Panc1 (cell line): Measurements from ENCODE around the gene TVP23A. TPM values are rescaled to one million over a fixed set of nuclear protein-coding genes. Genes with fewer than 3 reads are reported as not detected.

Source experiments
- ATAC-seq: fragments of 200-7000 bp; cut with Tn5 transposase; 2 replicates; pipeline ENCODE4 v1.9.1; 2020; ENCODE audit warnings: mild to moderate bottlenecking, moderate library complexity
- BruUV-seq: library from RNA; stranded (reverse); fragments of 400-500 nt; replicated peaks from 2 replicates; lab custom pipeline; 2021; lab: Mats Ljungman, UMichigan
- CTCF ChIA-PET: fragments of 300-600 bp; sonication (Branson Sonifier 250); formaldehyde crosslinking; loops from one replicate; lab custom pipeline; 2022; ENCODE audit warnings: antibody characterized with exemption; lab: Charles Lee
- POLR2A ChIA-PET: fragments of 300-600 bp; sonication (Branson Sonifier 250); formaldehyde crosslinking; loops from one replicate; lab custom pipeline; 2022; ENCODE audit warnings: antibody characterized with exemption; lab: Charles Lee
- DNase-seq: peaks from one replicate; pipeline ENCODE4 v3.0.0-alpha.2; 2010; ENCODE audit warnings: low read depth, low spot score
- H3K27ac ChIP-seq: 2 replicates; pipeline ENCODE4 v1.5.1; 2011; ENCODE audit warnings: mild to moderate bottlenecking, low read length, inconsistent platforms
- H3K27me3 ChIP-seq: fragments of 200-500 bp; sonication (Bioruptor generic); 2 replicates; pipeline ENCODE4 v1.6.0; 2014; ENCODE audit warnings: low read length, inconsistent platforms; ENCODE audit not compliant: control insufficient read depth, insufficient read depth
- H3K36me3 ChIP-seq: fragments of 200-500 bp; sonication (Bioruptor generic); 2 replicates; pipeline ENCODE4 v1.5.1; 2014; ENCODE audit warnings: inconsistent platforms, mild to moderate bottlenecking, low read length, moderate library complexity; ENCODE audit not compliant: control insufficient read depth, insufficient read depth
- H3K4me1 ChIP-seq: 2 replicates; pipeline ENCODE4 v1.5.1; 2011; ENCODE audit warnings: inconsistent platforms, mild to moderate bottlenecking, low read length, moderate library complexity; ENCODE audit not compliant: control insufficient read depth, insufficient read depth
- H3K4me3 ChIP-seq, 2 experiments: 2 replicates each; pipeline ENCODE4 v1.5.1; 2011 to 2012; ENCODE audit warnings: low read depth in 2 of 2, low read length in 2 of 2, mild to moderate bottlenecking in 2 of 2, inconsistent platforms in 1 of 2, moderate library complexity in 1 of 2
- H3K9me3 ChIP-seq: fragments of 200-500 bp; sonication (Bioruptor generic); 2 replicates; pipeline ENCODE4 v1.5.1; 2014; ENCODE audit warnings: low read depth, mild to moderate bottlenecking, inconsistent platforms, low read length, moderate library complexity; ENCODE audit not compliant: control insufficient read depth, insufficient read depth
- POLR2AphosphoS5 ChIP-seq: IDR thresholded peaks from 2 replicates; pipeline ENCODE4 v1.6.1; 2012; ENCODE audit warnings: mild to moderate bottlenecking, low read depth, low read length, moderate library complexity
- SIN3A ChIP-seq: IDR thresholded peaks from 2 replicates; pipeline ENCODE4 v1.6.1; 2012; ENCODE audit warnings: low read depth, mild to moderate bottlenecking, low read length, moderate library complexity, borderline replicate concordance; ENCODE audit not compliant: insufficient read depth
- TCF7L2 ChIP-seq: IDR thresholded peaks from 2 replicates; pipeline ENCODE4 v1.6.1; 2011; ENCODE audit warnings: mild to moderate bottlenecking, low read depth, low read length, inconsistent platforms
- in situ Hi-C: cut with HindIII; loops from 2 replicates; pipeline ENCODE4 v1.10.0; 2016; ENCODE audit warnings: low sequenced_read_pairs, low pct_unique_long_range_greater_than_20kb
- intact Hi-C: fragments of 100-400 bp; cut with micrococcal nuclease; formaldehyde crosslinking; loops from one replicate; pipeline ENCODE4 v1.10.0; 2022; ENCODE audit not compliant: unreplicated experiment
- total RNA-seq: library from RNA; stranded (reverse); gene quantifications from one replicate; pipeline ENCODE4 v1.2.1, GENCODE V29; 2021; ENCODE audit not compliant: unreplicated experiment
- TF ChIP-seq, protein P1 (sequence below): fragments of 450-650 bp; IDR thresholded peaks from 2 replicates; pipeline ENCODE4 v1.5.1; 2017; ENCODE audit warnings: mild to moderate bottlenecking
- TF ChIP-seq, protein P2 (sequence below), 2 experiments: IDR thresholded peaks; 2 replicates each; pipeline ENCODE4 v1.6.1; 2011 to 2012; ENCODE audit warnings: low read depth in 2 of 2, control low read depth in 1 of 2, low read length in 1 of 2, mild to moderate bottlenecking in 1 of 2, moderate library complexity in 1 of 2; ENCODE audit not compliant: insufficient read depth in 1 of 2

The TVP23A gene
- total RNA-seq, 1 experiment from 2014 or later, result not detected

DNA sequence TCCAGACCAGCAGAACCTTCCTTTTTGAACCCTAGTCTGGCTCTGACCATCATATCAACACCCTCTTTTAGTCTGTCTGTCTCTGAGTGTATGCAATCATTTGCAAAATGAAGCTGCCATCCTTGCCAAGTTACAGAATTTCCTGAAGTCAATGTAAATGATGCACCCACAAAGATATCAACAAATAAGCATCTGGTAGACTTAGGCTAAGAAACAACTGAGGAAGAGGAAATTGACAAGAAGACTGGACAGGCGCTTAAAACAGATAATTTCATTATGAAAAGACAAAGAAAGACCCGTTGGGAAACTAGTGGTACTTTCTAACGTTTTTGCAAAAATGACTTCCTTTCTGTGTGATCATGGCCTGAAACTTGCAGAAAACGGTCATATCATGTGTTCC lies 33.7 kb upstream of the TVP23A start:
- Histone ChIP-seq H3K27me3 (peaks cover 3% of the 10 kb centered on the region; the same call in 1 of the 2 replicates), H3K9me3 (no peaks in the 10 kb centered on the region), H3K36me3 (no peaks in the 10 kb centered on the region), H3K27ac (no peak overlapping the region), H3K4me3 (no peak overlapping the region), H3K4me1 (no peaks in the 10 kb centered on the region)
- in situ Hi-C loops (no loop called here), intact Hi-C loops (no loop called here)
- DNase-seq, result no peak
- BruUV-seq, result no TSS peak
- ChIA-PET CTCF (no interaction called here), POLR2A (no interaction called here)
- no peak for ATAC-seq
- TF ChIP-seq SIN3A, result no peak
- TF ChIP-seq, protein P1, sequence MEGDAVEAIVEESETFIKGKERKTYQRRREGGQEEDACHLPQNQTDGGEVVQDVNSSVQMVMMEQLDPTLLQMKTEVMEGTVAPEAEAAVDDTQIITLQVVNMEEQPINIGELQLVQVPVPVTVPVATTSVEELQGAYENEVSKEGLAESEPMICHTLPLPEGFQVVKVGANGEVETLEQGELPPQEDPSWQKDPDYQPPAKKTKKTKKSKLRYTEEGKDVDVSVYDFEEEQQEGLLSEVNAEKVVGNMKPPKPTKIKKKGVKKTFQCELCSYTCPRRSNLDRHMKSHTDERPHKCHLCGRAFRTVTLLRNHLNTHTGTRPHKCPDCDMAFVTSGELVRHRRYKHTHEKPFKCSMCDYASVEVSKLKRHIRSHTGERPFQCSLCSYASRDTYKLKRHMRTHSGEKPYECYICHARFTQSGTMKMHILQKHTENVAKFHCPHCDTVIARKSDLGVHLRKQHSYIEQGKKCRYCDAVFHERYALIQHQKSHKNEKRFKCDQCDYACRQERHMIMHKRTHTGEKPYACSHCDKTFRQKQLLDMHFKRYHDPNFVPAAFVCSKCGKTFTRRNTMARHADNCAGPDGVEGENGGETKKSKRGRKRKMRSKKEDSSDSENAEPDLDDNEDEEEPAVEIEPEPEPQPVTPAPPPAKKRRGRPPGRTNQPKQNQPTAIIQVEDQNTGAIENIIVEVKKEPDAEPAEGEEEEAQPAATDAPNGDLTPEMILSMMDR, result no peak
- TF ChIP-seq TCF7L2, result no peak
- TF ChIP-seq, protein P2, sequence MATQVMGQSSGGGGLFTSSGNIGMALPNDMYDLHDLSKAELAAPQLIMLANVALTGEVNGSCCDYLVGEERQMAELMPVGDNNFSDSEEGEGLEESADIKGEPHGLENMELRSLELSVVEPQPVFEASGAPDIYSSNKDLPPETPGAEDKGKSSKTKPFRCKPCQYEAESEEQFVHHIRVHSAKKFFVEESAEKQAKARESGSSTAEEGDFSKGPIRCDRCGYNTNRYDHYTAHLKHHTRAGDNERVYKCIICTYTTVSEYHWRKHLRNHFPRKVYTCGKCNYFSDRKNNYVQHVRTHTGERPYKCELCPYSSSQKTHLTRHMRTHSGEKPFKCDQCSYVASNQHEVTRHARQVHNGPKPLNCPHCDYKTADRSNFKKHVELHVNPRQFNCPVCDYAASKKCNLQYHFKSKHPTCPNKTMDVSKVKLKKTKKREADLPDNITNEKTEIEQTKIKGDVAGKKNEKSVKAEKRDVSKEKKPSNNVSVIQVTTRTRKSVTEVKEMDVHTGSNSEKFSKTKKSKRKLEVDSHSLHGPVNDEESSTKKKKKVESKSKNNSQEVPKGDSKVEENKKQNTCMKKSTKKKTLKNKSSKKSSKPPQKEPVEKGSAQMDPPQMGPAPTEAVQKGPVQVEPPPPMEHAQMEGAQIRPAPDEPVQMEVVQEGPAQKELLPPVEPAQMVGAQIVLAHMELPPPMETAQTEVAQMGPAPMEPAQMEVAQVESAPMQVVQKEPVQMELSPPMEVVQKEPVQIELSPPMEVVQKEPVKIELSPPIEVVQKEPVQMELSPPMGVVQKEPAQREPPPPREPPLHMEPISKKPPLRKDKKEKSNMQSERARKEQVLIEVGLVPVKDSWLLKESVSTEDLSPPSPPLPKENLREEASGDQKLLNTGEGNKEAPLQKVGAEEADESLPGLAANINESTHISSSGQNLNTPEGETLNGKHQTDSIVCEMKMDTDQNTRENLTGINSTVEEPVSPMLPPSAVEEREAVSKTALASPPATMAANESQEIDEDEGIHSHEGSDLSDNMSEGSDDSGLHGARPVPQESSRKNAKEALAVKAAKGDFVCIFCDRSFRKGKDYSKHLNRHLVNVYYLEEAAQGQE (IDR thresholded peaks at IDR 0.05; ENCODE audit: insufficient read depth in 1 of 2, low read depth in 2 of 2, low read length in 1 of 2), result no peak
- no peak for TF ChIP-seq POLR2AphosphoS5

DNA sequence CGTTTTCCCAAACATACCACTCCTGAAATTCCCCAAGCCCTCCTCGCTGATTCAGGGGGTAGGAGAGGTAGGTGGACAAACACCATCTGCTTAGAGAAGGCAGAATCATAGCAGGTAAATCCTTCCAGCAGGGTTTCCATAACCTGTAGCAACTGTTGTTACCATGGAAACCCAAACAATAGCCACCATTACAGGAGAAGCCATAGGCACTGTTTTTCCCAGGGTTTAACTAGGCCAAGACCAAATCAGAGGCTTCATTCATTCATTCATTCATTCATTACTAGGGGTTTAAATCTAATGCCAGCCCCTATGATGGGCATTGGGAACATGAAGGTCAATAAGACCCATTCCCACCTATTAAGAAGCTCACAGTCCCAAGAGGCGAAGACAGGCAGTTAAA lies 32.9 kb upstream of the TVP23A start:
- ChIA-PET POLR2A (interaction anchor here (0.7 kb wide), 1 partner anchor 680 kb away, joined by 5 read pairs; no protein-coding TSS in a partner anchor), CTCF (no interaction called here)
- H3K27ac ChIP-seq, result no peak overlapping the region
- in situ Hi-C loops (no loop called here), intact Hi-C loops (no loop called here)
- ATAC-seq, result no peak
- TF ChIP-seq POLR2AphosphoS5, result no peak
- no peak for TF ChIP-seq TCF7L2
- TF ChIP-seq SIN3A, result no peak
- TF ChIP-seq, protein P2 (IDR thresholded peaks at IDR 0.05; ENCODE audit: insufficient read depth in 1 of 2, low read depth in 2 of 2, low read length in 1 of 2), result no peak
- TF ChIP-seq, protein P1, result no peak
- peaks cover 7% of the 10 kb centered on the region; the same call in 1 of the 2 replicates for H3K27me3 ChIP-seq
- H3K9me3 ChIP-seq, result no peaks in the 10 kb centered on the region
- no peaks in the 10 kb centered on the region for H3K4me1 ChIP-seq
- DNase-seq, result no peak
- no TSS peak for BruUV-seq
- H3K36me3 ChIP-seq, result no peaks in the 10 kb centered on the region
- H3K4me3 ChIP-seq, result no peak overlapping the region
